ENCODE measurements around the gene RMP24.
A peak's percentile ranks its signal among the peaks of the same experiment; 100 is the strongest.
"Not testable (repeated sequence)": the region's sequence is repeated elsewhere in the genome, so short reads cannot be mapped to it uniquely, and the experiment has no call there.

Gene RMP24

DNA sequence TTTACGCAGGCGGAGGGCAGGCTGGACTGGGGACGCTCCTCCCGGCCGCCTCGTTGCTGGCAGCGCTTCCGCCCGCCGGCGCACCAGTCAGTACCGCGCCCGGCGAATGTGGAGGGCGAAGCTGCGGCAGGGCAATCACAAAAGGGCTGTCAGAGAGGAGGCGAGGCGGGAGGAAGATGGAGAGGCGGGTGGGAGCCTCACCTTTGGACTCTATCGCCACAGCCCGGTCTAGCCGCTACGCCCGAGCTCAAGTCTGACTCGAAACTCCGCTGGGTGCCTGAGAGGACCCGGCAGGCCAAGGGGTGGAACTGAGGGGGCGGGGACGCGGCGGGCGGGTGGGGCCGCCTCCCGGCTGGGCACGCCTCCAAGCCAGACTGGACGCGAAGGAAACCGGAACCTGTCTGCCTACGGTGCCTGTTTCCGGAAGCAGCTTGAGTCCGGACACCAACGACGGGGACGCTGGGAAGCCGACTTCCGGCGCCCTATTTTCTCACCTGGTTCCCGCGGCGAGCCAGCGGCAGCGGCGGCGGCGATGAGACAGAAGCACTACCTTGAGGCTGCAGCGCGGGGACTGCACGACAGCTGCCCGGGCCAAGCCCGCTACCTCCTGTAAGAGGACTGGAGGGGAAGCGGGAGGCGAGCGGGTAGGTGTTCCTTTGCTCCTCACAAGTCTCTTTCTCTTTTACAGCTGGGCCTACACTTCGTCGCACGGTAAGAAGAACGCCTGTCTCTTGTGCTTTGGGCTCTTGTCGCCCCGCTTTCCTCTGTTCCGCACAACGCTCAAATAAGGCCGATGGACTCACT is at the start of gene RMP24:
RMP24 (plus strand) TSS at position 483 of the 804 bp plus-strand sequence.
- peak; percentile 97 for DNase-seq (ENCODE audit: low spot score)

- DNase-seq (ENCODE audit: low spot score), result no peak
Observed at GRCh38 chr18:35923939-35924684, 48.4 kb upstream of the RMP24 start.

DNA sequence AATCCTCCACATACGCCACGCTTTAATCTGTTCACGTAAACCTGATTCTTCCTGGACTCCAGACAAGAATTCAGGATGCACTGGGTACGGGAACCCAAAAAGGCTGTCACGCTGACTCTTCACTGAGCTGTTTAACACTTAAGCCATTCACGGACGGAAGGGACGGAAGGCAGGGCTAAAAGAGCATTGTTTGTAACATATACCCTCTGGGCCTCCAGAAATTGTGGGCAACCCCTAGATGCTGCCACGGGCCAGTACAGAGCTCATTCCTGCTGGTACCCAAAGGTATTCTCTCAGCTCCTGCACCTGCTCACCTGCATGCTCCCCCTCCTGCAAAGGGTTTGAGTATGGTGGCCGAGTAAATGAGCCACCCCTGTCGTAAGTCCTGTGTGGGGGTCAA is 45.6 kb upstream of the RMP24 start:
- no peak for DNase-seq (ENCODE audit: low spot score)

DNA sequence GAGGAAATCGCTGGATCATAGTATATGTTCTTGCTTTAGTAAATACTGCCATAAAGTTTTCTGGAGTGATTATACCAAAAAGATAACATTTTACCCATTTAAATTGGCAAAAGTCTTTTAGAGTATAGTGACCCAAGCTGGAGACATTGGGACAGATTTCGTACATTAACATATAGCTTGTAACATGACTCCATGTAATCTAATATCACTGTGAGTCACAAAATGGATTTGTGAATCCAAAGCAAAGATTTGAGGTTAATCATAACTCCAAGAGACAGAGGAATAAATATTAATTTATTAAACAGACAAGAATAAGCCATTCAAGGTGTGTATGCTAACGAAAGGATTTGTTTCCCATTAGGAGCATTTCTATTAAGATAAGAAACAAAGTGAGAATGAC is 45.0 kb upstream of the RMP24 start:
- no peak for DNase-seq (ENCODE audit: low spot score)

GRCh38 chr18:35933982-35934381 is 38.5 kb upstream of the RMP24 start:
- no peak for DNase-seq (ENCODE audit: low spot score)

GRCh38 chr18:35934891-35935290 is 37.6 kb upstream of the RMP24 start:
- DNase-seq (ENCODE audit: low spot score), result no peak

- no peak for DNase-seq (ENCODE audit: low spot score)
Observed at GRCh38 chr18:35935805-35936204, 36.7 kb upstream of the RMP24 start.

- DNase-seq (ENCODE audit: low spot score), result no peak
Observed at GRCh38 chr18:35936951-35937350, 35.5 kb upstream of the RMP24 start.

GRCh38 chr18:35938158-35938557 is 34.3 kb upstream of the RMP24 start:
- no peak for DNase-seq (ENCODE audit: low spot score)

DNA sequence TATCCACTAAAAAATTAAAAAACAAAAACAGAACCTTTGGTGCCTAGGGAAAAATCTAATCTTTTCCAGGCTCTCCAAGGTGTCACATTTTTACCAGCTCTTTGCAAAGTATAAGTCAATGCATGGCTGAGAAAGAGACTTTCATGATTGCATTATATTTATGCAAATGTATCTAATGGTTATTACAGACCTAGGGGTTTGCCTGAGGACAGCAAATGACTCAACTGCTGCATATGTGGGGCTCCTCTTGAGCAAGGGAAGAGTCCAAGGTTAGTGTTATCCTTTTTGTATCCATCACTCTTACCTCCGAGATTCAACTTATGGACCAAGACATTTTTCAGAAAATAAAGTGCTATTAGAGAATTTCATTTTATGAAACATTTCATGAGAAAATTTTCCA is 33.9 kb upstream of the RMP24 start:
- no peak for DNase-seq (ENCODE audit: low spot score)

DNA sequence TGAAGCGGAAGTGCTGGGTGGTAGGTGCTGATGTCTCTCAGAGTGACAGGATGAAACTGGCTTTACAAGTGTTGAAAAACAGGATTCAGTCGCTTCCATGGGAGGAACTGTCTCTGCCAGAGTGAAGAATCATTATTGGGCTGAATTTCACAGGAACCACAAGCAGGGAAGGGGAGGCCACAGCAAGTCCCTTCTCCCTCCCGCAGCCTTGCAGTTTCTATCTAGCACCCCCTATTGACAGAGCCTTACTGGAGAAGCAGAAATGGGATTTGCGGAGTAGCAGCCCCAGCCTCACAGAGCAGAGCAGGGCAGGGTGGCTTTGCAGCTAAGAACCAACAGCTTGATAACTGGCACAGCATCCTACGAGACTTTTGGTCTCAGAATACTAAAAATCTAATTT is 33.3 kb upstream of the RMP24 start:
- no peak for DNase-seq (ENCODE audit: low spot score)

- no peak for DNase-seq (ENCODE audit: low spot score)
Observed at GRCh38 chr18:35941299-35941698, 31.2 kb upstream of the RMP24 start.

DNA sequence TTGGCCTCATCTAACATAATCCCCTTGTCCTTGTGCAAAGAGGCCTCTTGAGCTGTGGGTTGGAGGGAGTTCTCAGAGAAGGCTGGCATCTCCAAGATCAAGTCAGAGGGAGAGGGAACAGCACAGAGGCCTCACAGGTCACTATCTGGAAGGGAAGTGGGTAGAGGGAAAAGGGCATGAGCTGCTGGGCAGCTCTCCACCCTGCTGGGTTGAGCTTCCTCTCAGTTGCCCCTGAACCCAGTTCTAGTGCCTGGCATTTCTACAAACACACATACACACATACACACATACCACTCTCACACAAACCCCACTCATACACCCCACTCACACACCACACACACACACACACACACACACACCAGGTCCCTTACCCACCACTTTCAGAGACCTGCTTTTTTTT is 30.3 kb upstream of the RMP24 start:
- DNase-seq (ENCODE audit: low spot score), result no peak

DNA sequence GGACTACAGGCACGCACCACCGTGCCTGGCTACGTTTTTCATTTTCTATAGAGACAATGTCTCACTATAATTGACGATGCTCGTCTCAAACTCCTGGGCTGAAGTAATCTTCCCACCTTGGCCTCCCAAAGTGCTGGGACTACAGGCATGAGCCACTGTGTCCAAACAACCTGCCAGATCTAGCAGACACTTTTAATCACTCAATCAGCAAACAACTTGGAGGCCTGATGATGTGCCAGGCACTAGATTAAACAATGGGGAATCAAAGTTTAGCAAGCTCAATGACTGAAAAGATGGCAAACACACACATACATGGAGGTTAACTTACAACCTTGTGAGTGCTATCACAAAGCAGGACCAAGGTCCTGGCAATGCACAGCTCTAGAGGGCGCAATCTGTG is 29.8 kb upstream of the RMP24 start:
- no peak for DNase-seq (ENCODE audit: low spot score)

DNA sequence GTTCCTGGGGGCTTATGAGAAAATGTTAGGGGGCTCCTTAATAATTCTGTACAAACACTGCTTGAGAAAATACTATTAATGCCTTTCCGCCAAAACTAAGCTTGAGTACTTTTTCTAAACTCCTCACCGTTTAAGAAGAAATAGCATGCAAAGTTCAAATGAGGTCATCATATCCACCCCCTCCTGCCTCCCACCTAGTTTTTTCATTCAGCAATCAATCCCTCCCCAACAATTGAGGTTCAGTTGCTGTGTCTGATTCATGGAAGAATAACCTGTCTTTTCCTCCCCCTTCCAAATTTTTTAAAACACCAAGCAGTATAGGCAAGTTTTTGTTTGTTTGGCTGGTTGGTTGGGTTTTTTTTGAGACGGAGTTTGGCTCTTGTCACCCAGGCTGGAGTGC is 24.4 kb upstream of the RMP24 start:
- no peak for DNase-seq (ENCODE audit: low spot score)

- DNase-seq (ENCODE audit: low spot score), result no peak
Observed at GRCh38 chr18:35949090-35949489, 23.4 kb upstream of the RMP24 start.

- peak; percentile 76 for DNase-seq (ENCODE audit: low spot score)
Observed at GRCh38 chr18:35949903-35950627, 22.4 kb upstream of the RMP24 start.

- DNase-seq (ENCODE audit: low spot score), result no peak
Observed at GRCh38 chr18:35950628-35950982, 21.9 kb upstream of the RMP24 start.

DNA sequence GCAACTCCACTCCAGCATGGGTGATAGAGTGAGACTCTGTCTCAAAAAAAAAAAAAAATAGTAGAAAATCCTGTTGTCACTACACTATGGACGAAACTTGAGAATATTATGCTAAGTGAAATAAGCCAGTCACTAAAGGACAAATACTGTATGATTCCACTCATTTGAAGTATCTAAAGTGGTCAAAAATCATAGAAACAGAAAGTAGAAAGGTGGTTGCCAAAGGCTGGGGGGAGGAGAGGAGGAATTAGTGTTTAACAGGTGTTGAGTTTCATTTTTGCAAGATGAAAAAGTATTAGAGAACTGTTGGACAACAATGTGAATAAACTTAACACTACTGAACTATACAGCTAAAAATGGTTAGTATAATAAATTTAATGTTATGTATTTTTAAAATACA is 18.8 kb upstream of the RMP24 start:
- DNase-seq (ENCODE audit: low spot score), result no peak

GRCh38 chr18:35956226-35956625 is 16.3 kb upstream of the RMP24 start:
- DNase-seq (ENCODE audit: low spot score), result no peak

DNA sequence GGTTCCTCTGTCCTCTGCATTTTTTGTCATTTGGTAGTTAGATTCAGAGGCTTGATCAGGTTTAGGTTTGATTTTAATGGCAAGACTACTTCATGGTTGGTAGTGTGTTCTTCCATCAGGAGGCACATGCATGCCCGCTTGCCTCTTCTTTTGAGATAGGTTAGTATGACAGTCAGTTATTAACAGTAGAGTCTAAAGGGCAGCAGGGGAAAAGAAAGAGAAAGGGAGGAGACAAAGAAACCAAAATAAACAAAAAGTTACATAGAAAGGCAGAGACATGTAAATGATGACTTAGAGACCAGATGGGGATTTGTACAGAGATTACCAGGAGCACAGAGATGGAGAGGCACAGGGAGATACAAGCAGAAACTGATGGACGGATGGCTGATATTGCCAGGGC is 10.2 kb upstream of the RMP24 start:
- no peak for DNase-seq (ENCODE audit: low spot score)

GRCh38 chr18:35964319-35964718 is 8.2 kb upstream of the RMP24 start:
- no peak for DNase-seq (ENCODE audit: low spot score)

DNA sequence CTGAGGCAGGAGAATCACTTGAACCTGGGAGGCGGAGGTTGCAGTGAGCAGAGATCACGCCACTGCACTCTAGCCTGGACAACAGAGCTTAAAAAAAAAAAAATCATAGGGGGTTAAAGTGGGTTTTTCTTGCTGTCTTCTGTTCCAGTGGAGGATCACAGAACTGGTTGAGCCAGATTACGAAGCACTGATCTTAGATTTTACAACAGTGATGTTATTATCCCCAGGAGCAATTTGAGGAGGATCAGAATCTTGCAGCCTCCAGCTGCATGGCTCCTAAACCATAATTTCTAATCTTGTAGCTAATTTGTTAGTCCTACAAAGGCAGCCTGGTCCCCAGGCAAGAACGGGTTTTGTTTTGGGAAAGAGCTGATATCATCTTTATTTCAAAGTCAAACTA is 4.6 kb upstream of the RMP24 start:
- DNase-seq (ENCODE audit: low spot score), result not testable (repeated sequence)
